ENCODE results near the gene KYNU. TPM values are rescaled to one million over a fixed set of nuclear protein-coding genes. Genes with fewer than 3 reads are reported as not detected.
"Not testable (repeated sequence)": the region's sequence is repeated elsewhere in the genome, so short reads cannot be mapped to it uniquely, and the experiment has no call there.

Gene KYNU
- total and polyA plus RNA-seq, 3 experiments from 2014 or later = 0.20 TPM; not detected in 2

DNA sequence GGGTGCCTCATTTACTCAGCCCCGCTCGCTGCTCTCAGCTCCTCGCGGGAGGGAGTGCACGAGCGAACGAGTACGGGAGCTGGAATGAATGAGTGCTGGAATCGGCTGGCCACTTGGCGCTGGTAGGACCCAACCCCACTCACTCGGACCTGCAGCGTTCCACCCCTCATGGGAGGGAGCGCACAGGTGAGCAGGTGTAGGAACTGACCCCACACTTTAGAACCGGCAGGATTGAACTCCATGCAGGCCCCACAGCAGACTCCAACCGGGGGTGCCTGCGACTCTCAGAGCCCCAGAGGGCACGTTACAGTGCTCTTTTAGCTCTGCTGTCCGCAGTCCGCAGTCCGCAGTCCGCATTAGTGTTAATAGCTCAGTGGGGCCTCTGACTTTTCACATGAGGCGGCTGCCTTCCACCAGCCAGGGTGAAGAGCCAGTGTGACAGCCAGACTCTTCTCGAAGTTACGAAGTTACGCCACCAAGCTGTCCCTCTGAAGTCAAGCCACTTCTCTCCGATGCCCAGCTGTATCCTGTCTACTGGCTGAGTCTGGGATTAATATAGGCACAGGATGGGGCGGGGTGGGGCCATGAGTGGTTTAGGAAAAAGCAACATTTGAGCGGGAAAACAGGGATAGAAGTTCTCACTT, 149.1 kb downstream of the KYNU start:
- CTCF ChIA-PET = no interaction called here
- H3K36me3 ChIP-seq (ENCODE audit: insufficient read depth, low read length) = no peaks in the 10 kb centered on the region
- no peaks in the 10 kb centered on the region for H3K4me1 ChIP-seq (ENCODE audit: insufficient read depth, low read length)
- no peak overlapping the region for H3K4me3 ChIP-seq (ENCODE audit: low read length)
- H3K27me3 ChIP-seq (ENCODE audit: insufficient read depth, low read length, poor library complexity, severe bottlenecking) = no peaks in the 10 kb centered on the region
- Mint-ChIP-seq H3K4me1 (no peaks in the 10 kb centered on the region), H3K27ac (no peak overlapping the region), H3K36me3 (no peaks in the 10 kb centered on the region), H3K4me3 (no peak overlapping the region), H3K9me3 (no peaks in the 10 kb centered on the region), H3K27me3 (peaks cover 10 to 46% of the 10 kb centered on the region in 2 donors)
- no peaks in the 10 kb centered on the region for H3K9me3 ChIP-seq (ENCODE audit: low read length)
- DNase-seq = no peak
- POLR2A ChIA-PET = no interaction called here
- no peak overlapping the region for H3K27ac ChIP-seq (ENCODE audit: low read depth, low read length)

DNA sequence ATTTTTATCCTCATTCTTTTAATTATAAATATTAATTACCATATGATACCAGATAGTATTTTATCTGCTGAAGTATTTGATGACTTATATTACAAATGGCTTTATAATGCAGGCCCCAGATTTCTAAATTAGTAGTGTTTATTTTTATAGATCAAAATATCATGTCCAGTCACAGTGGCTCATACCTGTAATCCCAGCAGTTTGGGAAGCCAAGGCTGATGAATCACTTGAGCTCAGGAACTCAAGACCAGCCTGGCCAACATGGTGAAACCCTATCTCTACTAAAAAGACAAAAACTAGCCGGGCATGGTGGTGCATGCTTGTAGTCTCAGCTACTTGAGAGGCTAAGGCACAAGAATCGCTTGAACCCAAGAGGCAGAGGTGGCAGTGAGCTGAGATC, 151.7 kb downstream of the KYNU start:
- Mint-ChIP-seq H3K27ac (no peak overlapping the region), H3K4me1 (no peaks in the 10 kb centered on the region), H3K4me3 (no peak overlapping the region), H3K9me3 (no peaks in the 10 kb centered on the region), H3K27me3 (peaks cover 6 to 36% of the 10 kb centered on the region in 2 donors), H3K36me3 (no peaks in the 10 kb centered on the region)
- Histone ChIP-seq H3K27me3 (ENCODE audit: insufficient read depth, low read length, poor library complexity, severe bottlenecking) (no peaks in the 10 kb centered on the region), H3K9me3 (ENCODE audit: low read length) (no peaks in the 10 kb centered on the region), H3K4me3 (ENCODE audit: low read length) (no peak overlapping the region), H3K27ac (ENCODE audit: low read depth, low read length) (no peak overlapping the region), H3K4me1 (ENCODE audit: insufficient read depth, low read length) (no peaks in the 10 kb centered on the region), H3K36me3 (ENCODE audit: insufficient read depth, low read length) (no peaks in the 10 kb centered on the region)
- ChIA-PET CTCF (no interaction called here), POLR2A (no interaction called here)
- no peak for DNase-seq

DNA sequence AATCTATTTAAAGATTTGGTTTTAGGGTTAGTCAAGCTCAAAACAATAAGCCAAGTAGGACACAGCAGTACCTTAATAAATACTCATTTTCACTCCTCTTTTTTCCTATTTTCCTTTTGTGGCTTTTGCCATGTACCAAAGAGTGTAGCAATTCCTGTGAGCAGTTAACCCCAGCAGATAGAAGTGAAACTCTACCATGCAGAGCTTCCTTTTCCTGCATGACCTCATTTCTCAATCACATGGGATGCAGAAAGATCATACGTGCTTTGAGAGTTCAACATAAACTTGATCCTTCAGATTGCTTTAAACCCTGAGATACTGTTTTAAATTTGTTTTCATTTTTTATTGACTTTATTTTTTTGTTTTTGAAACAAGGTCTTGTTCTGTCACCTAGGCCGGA, 152.7 kb downstream of the KYNU start:
- CTCF ChIA-PET = no interaction called here
- Histone ChIP-seq H3K9me3 (ENCODE audit: low read length) (no peaks in the 10 kb centered on the region), H3K4me3 (ENCODE audit: low read length) (no peak overlapping the region), H3K27ac (ENCODE audit: low read depth, low read length) (no peak overlapping the region), H3K27me3 (ENCODE audit: insufficient read depth, low read length, poor library complexity, severe bottlenecking) (no peaks in the 10 kb centered on the region), H3K36me3 (ENCODE audit: insufficient read depth, low read length) (no peaks in the 10 kb centered on the region), H3K4me1 (ENCODE audit: insufficient read depth, low read length) (no peaks in the 10 kb centered on the region)
- DNase-seq = no peak
- Mint-ChIP-seq H3K27me3 (peaks cover 6 to 29% of the 10 kb centered on the region in 2 donors), H3K9me3 (no peaks in the 10 kb centered on the region), H3K27ac (no peak overlapping the region), H3K4me1 (peaks cover 0 to 4% (median 1%) of the 10 kb centered on the region in 3 donors), H3K4me3 (no peak overlapping the region), H3K36me3 (no peaks in the 10 kb centered on the region)
- POLR2A ChIA-PET = no interaction called here

DNA sequence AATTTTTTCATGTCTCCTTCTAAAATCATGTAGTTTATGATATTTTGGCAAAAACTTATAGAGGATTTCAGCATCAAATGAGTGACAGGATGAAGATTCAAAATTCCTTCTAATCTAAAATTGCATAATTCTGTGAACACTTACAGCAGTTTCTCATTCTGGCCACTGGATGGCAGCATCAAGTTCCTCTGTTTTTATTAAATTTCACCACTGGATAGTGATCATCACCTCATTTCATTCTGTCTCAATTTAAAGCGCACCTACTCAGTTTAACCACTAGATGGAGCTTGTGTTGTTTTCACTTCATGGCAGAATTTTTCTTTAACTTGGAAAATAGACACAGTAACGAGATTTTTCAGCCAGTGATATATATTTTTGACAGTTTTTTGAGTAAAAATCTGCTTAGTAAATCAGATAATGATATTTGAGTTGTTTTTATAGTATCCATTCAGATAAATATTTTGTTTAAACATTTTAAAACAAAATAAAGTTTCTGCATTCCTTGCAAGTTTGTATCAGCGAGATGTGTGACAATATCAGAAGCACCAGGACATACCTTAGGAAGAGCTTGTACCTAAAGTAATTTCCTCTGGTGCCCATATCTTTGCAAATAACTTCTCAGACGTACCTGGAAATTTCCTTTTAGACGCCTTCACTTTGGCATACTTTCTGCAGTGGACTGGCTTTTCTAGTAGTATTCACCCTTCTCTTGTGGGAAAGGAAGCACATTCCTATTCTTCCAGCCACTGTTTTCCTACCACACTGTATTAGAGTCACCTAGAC, 157.0 kb downstream of the KYNU start:
- CTCF ChIA-PET = interaction anchor here (0.6 to 2.0 kb wide), 12 partner anchors 10 to 1256 kb away, joined by 3 to 6 read pairs (median 4); no protein-coding TSS in a partner anchor
- Histone ChIP-seq H3K27me3 (ENCODE audit: insufficient read depth, low read length, poor library complexity, severe bottlenecking) (no peaks in the 10 kb centered on the region), H3K4me3 (ENCODE audit: low read length) (no peak overlapping the region), H3K36me3 (ENCODE audit: insufficient read depth, low read length) (no peaks in the 10 kb centered on the region), H3K9me3 (ENCODE audit: low read length) (no peaks in the 10 kb centered on the region), H3K27ac (ENCODE audit: low read depth, low read length) (no peak overlapping the region), H3K4me1 (ENCODE audit: insufficient read depth, low read length) (no peaks in the 10 kb centered on the region)
- peak; percentile 16 to 75 (median 61) for DNase-seq
- Mint-ChIP-seq H3K36me3 (no peaks in the 10 kb centered on the region), H3K4me1 (peaks cover 0 to 4% (median 1%) of the 10 kb centered on the region in 3 donors), H3K4me3 (no peak overlapping the region), H3K9me3 (no peaks in the 10 kb centered on the region), H3K27me3 (peaks cover 2 to 8% of the 10 kb centered on the region in 2 donors), H3K27ac (no peak overlapping the region)
- POLR2A ChIA-PET = no interaction called here

DNA sequence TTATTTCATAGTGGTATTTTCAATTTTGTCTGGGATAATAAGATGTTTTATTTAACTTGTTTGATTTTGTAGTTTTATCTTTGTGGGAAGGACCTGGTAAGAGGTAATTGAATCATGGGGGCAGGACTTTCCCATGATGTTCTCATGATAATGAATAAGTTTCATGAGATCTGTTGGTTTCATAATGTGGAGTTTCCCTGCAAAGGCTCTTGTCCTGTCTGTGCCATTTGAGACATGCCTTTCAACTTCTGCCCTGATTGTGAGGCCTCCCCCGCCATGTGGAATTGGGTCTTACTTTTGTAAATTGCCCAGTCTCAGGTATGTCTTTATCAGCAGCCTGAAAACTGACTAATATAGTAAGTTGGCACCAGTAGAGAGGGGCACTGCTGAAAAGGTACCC, 174.0 kb downstream of the KYNU start:
- Histone ChIP-seq H3K4me1 (ENCODE audit: insufficient read depth, low read length) (no peaks in the 10 kb centered on the region), H3K27ac (ENCODE audit: low read depth, low read length) (no peak overlapping the region), H3K27me3 (ENCODE audit: insufficient read depth, low read length, poor library complexity, severe bottlenecking) (no peaks in the 10 kb centered on the region), H3K4me3 (ENCODE audit: low read length) (no peak overlapping the region), H3K9me3 (ENCODE audit: low read length) (no peaks in the 10 kb centered on the region), H3K36me3 (ENCODE audit: insufficient read depth, low read length) (no peaks in the 10 kb centered on the region)
- POLR2A ChIA-PET = no interaction called here
- Mint-ChIP-seq H3K27me3 (peaks cover under 1 to 22% of the 10 kb centered on the region in 2 donors), H3K4me3 (no peak overlapping the region), H3K27ac (peak overlapping the region in 1 of 8 donors; percentile 34), H3K36me3 (peaks cover 0 to 5% (median 0%) of the 10 kb centered on the region in 3 donors), H3K4me1 (no peaks in the 10 kb centered on the region), H3K9me3 (peaks cover 0 to 9% (median 4%) of the 10 kb centered on the region in 5 donors)
- CTCF ChIA-PET = no interaction called here
- no peak for DNase-seq

DNA sequence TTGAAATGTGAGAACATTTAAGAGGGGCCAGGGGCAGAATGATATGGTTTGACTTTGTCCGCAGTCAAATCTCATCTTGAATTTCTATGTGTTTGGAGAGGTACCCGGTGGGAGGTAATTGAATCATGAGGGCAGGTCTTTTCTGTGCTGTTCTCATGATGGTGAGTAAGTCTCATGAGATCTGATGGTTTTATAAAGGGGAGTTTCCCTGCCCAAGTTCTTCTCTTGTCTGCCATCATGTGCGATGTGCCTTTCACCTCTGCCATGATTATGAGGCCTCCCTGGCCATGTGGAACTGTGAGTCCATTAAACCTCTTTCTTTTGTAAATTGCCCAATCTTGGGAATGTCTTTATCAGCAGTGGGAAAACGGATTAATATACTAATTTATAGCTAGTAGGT, 176.0 kb downstream of the KYNU start:
- H3K9me3 ChIP-seq (ENCODE audit: low read length); H3K27me3 ChIP-seq (ENCODE audit: insufficient read depth, low read length, poor library complexity, severe bottlenecking); POLR2A ChIA-PET; DNase-seq; H3K27ac ChIP-seq (ENCODE audit: low read depth, low read length); H3K4me3 Mint-ChIP-seq; H3K4me3 ChIP-seq (ENCODE audit: low read length); H3K36me3 ChIP-seq (ENCODE audit: insufficient read depth, low read length); H3K27ac Mint-ChIP-seq; CTCF ChIA-PET; H3K4me1 Mint-ChIP-seq; H3K4me1 ChIP-seq (ENCODE audit: insufficient read depth, low read length): not testable (repeated sequence)
- peaks cover 6 to 13% (median 10%) of the 10 kb centered on the region in 5 donors for H3K9me3 Mint-ChIP-seq
- peaks cover 0 to 13% (median 2%) of the 10 kb centered on the region in 3 donors for H3K36me3 Mint-ChIP-seq
- peaks cover 3 to 24% of the 10 kb centered on the region in 2 donors for H3K27me3 Mint-ChIP-seq

DNA sequence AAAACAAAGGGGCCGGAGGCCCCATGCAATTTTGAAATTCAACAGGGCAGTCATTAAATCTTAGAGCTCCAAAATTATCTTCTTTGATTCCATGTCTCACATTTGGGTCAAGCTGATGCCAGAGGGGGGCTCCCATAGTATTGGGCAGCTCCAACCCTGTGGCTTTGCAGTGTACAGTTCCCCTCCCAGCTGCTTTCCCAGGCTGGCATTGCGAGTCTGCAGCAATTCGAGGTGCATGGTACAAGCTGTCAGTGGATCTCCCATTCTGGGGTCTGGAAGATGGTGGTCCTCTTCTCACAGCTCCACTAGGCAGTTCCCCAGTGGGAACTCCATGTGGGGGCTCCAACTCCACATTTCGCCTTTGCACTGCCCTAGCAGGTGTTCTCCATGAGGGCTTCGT, 179.1 kb downstream of the KYNU start:
- ChIA-PET POLR2A (no interaction called here), CTCF (interaction anchor here (0.6 kb wide), 1 partner anchor 148 kb away, joined by 4 read pairs; no protein-coding TSS in a partner anchor)
- H3K27ac Mint-ChIP-seq = no peak overlapping the region
- H3K9me3 ChIP-seq (ENCODE audit: low read length) = no peaks in the 10 kb centered on the region
- H3K9me3 Mint-ChIP-seq = peaks cover 6 to 11% (median 9%) of the 10 kb centered on the region in 5 donors
- no peak overlapping the region for H3K27ac ChIP-seq (ENCODE audit: low read depth, low read length)
- H3K4me3 ChIP-seq (ENCODE audit: low read length) = no peak overlapping the region
- no peaks in the 10 kb centered on the region for H3K4me1 Mint-ChIP-seq
- no peaks in the 10 kb centered on the region for H3K4me1 ChIP-seq (ENCODE audit: insufficient read depth, low read length)
- peaks cover 0 to 8% (median 2%) of the 10 kb centered on the region in 3 donors for H3K36me3 Mint-ChIP-seq
- no peak for DNase-seq
- no peaks in the 10 kb centered on the region for H3K36me3 ChIP-seq (ENCODE audit: insufficient read depth, low read length)
- H3K27me3 ChIP-seq (ENCODE audit: insufficient read depth, low read length, poor library complexity, severe bottlenecking) = no peaks in the 10 kb centered on the region
- peaks cover 3 to 21% of the 10 kb centered on the region in 2 donors for H3K27me3 Mint-ChIP-seq
- H3K4me3 Mint-ChIP-seq = no peak overlapping the region

DNA sequence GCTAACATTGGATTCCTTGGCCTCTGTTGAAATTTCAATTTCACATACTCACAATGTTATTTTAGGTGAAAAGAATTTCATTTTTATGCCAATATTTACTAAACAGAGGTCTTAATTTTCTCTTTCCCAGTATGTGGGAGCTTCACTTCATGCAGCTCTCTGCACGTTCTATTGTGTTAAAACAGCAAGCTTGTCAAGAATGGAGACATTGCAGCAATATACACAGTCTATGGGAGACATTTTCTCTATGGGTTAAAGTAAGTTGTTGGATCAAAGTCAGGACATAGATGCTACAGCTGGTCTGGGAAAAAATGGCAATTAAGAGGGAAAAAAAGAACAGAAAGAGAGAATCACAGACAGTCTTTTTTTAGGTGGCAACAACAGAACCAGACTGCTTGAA, 181.4 kb downstream of the KYNU start:
- no peak for DNase-seq
- POLR2A ChIA-PET = no interaction called here
- peaks cover 6 to 11% (median 9%) of the 10 kb centered on the region in 5 donors for H3K9me3 Mint-ChIP-seq

More for the DNA sequence above, 181.4 kb downstream of the KYNU start:
- Mint-ChIP-seq H3K4me1 (no peaks in the 10 kb centered on the region), H3K36me3 (peaks cover 0 to 12% (median 2%) of the 10 kb centered on the region in 3 donors), H3K27me3 (peaks cover 3% of the 10 kb centered on the region in 2 donors), H3K27ac (no peak overlapping the region), H3K4me3 (no peak overlapping the region)
- CTCF ChIA-PET = no interaction called here
- no peak overlapping the region for H3K4me3 ChIP-seq (ENCODE audit: low read length)
- no peaks in the 10 kb centered on the region for H3K4me1 ChIP-seq (ENCODE audit: insufficient read depth, low read length)
- H3K36me3 ChIP-seq (ENCODE audit: insufficient read depth, low read length) = no peaks in the 10 kb centered on the region
- H3K27ac ChIP-seq (ENCODE audit: low read depth, low read length) = no peak overlapping the region
- H3K9me3 ChIP-seq (ENCODE audit: low read length) = no peaks in the 10 kb centered on the region
- no peaks in the 10 kb centered on the region for H3K27me3 ChIP-seq (ENCODE audit: insufficient read depth, low read length, poor library complexity, severe bottlenecking)
